ENCODE measurements around the gene ARIH2. TPM values are rescaled to one million over a fixed set of nuclear protein-coding genes. Genes with fewer than 3 reads are reported as not detected.

The ARIH2 gene
- total and polyA plus RNA-seq, 9 of the 15 experiments (the other 6 are each of a cell fraction or from before 2014, with no cell fraction given), result 27.0 to 120 (median 108) TPM

- TF ChIP-seq CHD7 (IDR thresholded peaks at IDR 0.05; ENCODE audit: low read depth, low read length), result no peak
- peak; percentile 67; the same call in 1 of the 2 replicates for TF ChIP-seq ZNF280B (CRISPR knock-in tag; IDR thresholded peaks at IDR 0.05)
- TF ChIP-seq MBD1 (CRISPR knock-in tag; IDR thresholded peaks at IDR 0.05), result no peak
- no peak for TF ChIP-seq ZNF436 (CRISPR knock-in tag; IDR thresholded peaks at IDR 0.05)
- no peak for TF ChIP-seq MYBL2 (IDR thresholded peaks at IDR 0.05; ENCODE audit: low read depth)
- TF ChIP-seq MYBL2 (CRISPR knock-in tag; IDR thresholded peaks at IDR 0.05; ENCODE audit: borderline replicate concordance), result no peak
- TF ChIP-seq FOXP4 (CRISPR knock-in tag; IDR thresholded peaks at IDR 0.05; ENCODE audit: borderline replicate concordance), result no peak
- TF ChIP-seq CBFA2T3 (IDR thresholded peaks at IDR 0.05), result no peak
- TF ChIP-seq FOXA3 (CRISPR knock-in tag; conservative IDR thresholded peaks at IDR 0.05 in 1 of 2, IDR thresholded peaks at IDR 0.05 in 1 of 2), result no peak
- no peak for TF ChIP-seq ZNF354B (CRISPR knock-in tag; IDR thresholded peaks at IDR 0.05)
Observed at GRCh38 chr3:49017971-49018706, 99.5 kb downstream of the ARIH2 start, which contains the start of gene DALRD3 (continued).
